Activated T-helper 9 cell treated with anti-CD3 and anti-CD28 coated beads, Interleukin-2, amount 50 U/mL, for 16 hours (primary cell): Measurements from ENCODE around the gene SRGAP1.

Experiments
- DNase-seq: peaks from one replicate; pipeline ENCODE4 v3.0.0-alpha.2; 2020; ENCODE audit warnings: low read depth

The SRGAP1 gene

GRCh38 chr12:64207453-64207852 lies 363.0 kb downstream of the SRGAP1 start:
- no peak for DNase-seq
